ENCODE measurements around the gene SLIT3. TPM values are rescaled to one million over a fixed set of nuclear protein-coding genes. Genes with fewer than 3 reads are reported as not detected.

Gene SLIT3
- total RNA-seq, 1 experiment from 2014 or later, result 0.10 TPM

DNA sequence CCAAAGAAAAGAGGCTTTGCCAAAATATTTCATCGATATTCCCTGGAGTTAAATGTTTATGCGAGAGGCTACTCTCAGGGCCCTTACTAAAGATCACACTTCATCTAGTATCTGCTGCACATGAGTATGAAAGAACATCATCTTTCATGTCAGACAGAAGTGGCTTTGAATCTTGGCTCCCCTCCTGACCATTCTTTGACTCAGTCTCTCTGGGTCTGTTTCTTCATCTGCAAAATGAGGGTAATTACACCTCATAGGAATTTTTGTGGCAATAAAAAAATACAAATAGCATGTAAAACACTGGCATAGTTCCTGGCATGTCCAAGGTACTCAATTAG, 58.1 kb downstream of the SLIT3 start:
- intact Hi-C loops (cut with micrococcal nuclease), result no loop called here
- no peak for ATAC-seq
- no TSS peak for BruUV-seq (replicated peaks)
- TF ChIP-seq, protein P1, sequence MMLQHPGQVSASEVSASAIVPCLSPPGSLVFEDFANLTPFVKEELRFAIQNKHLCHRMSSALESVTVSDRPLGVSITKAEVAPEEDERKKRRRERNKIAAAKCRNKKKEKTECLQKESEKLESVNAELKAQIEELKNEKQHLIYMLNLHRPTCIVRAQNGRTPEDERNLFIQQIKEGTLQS (IDR thresholded peaks at IDR 0.05), result no peak
- TF ChIP-seq SP1 (IDR thresholded peaks at IDR 0.05; ENCODE audit: low read depth) (no peak), ZNF274 (IDR thresholded peaks at IDR 0.05; ENCODE audit: low read depth, low read length) (no peak), ELF1 (IDR thresholded peaks at IDR 0.05; ENCODE audit: borderline replicate concordance, low read depth) (no peak), JUND (IDR thresholded peaks at IDR 0.05) (no peak), CBX3 (IDR thresholded peaks at IDR 0.05; ENCODE audit: low read depth) (no peak), CEBPB (IDR thresholded peaks at IDR 0.05; ENCODE audit: low read depth) (no peak), EZH2phosphoT487 (IDR thresholded peaks at IDR 0.05; ENCODE audit: borderline replicate concordance) (no peak)
- TF ChIP-seq, protein P2, sequence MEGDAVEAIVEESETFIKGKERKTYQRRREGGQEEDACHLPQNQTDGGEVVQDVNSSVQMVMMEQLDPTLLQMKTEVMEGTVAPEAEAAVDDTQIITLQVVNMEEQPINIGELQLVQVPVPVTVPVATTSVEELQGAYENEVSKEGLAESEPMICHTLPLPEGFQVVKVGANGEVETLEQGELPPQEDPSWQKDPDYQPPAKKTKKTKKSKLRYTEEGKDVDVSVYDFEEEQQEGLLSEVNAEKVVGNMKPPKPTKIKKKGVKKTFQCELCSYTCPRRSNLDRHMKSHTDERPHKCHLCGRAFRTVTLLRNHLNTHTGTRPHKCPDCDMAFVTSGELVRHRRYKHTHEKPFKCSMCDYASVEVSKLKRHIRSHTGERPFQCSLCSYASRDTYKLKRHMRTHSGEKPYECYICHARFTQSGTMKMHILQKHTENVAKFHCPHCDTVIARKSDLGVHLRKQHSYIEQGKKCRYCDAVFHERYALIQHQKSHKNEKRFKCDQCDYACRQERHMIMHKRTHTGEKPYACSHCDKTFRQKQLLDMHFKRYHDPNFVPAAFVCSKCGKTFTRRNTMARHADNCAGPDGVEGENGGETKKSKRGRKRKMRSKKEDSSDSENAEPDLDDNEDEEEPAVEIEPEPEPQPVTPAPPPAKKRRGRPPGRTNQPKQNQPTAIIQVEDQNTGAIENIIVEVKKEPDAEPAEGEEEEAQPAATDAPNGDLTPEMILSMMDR (IDR thresholded peaks at IDR 0.05 in 2 of 3, conservative IDR thresholded peaks at IDR 0.05 in 1 of 3; ENCODE audit: borderline replicate concordance in 1 of 3, insufficient read depth in 1 of 3, low read depth in 2 of 3, low read length in 2 of 3), result no peak
- TF ChIP-seq, protein P3, sequence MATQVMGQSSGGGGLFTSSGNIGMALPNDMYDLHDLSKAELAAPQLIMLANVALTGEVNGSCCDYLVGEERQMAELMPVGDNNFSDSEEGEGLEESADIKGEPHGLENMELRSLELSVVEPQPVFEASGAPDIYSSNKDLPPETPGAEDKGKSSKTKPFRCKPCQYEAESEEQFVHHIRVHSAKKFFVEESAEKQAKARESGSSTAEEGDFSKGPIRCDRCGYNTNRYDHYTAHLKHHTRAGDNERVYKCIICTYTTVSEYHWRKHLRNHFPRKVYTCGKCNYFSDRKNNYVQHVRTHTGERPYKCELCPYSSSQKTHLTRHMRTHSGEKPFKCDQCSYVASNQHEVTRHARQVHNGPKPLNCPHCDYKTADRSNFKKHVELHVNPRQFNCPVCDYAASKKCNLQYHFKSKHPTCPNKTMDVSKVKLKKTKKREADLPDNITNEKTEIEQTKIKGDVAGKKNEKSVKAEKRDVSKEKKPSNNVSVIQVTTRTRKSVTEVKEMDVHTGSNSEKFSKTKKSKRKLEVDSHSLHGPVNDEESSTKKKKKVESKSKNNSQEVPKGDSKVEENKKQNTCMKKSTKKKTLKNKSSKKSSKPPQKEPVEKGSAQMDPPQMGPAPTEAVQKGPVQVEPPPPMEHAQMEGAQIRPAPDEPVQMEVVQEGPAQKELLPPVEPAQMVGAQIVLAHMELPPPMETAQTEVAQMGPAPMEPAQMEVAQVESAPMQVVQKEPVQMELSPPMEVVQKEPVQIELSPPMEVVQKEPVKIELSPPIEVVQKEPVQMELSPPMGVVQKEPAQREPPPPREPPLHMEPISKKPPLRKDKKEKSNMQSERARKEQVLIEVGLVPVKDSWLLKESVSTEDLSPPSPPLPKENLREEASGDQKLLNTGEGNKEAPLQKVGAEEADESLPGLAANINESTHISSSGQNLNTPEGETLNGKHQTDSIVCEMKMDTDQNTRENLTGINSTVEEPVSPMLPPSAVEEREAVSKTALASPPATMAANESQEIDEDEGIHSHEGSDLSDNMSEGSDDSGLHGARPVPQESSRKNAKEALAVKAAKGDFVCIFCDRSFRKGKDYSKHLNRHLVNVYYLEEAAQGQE (IDR thresholded peaks at IDR 0.05; ENCODE audit: low read depth), result no peak
- Histone ChIP-seq H2AFZ (ENCODE audit: low read depth, low read length, poor library complexity, severe bottlenecking) (no peak overlapping the region), H3K9me3 (ENCODE audit: control insufficient read depth in 1 of 2, insufficient read depth in 1 of 2, low read depth in 1 of 2, low read length in 2 of 2) (no peaks in the 10 kb centered on the region), H3K79me2 (ENCODE audit: insufficient read depth, low read length) (no peaks in the 10 kb centered on the region), H3K4me1 (ENCODE audit: control insufficient read depth in 1 of 2, insufficient read depth in 2 of 2, low read length in 2 of 2) (no peaks in the 10 kb centered on the region), H3K36me3 (ENCODE audit: control insufficient read depth in 1 of 2, insufficient read depth in 2 of 2, low read length in 2 of 2) (no peaks in the 10 kb centered on the region), H3K4me2 (ENCODE audit: low read length) (no peak overlapping the region), H3K4me3 (replicated peaks in 1 of 2; ENCODE audit: low read depth in 1 of 2, low read length in 2 of 2) (no peak overlapping the region), H3K27ac (ENCODE audit: low read depth, low read length) (no peak overlapping the region), H3K9me2 (ENCODE audit: insufficient read depth) (no peaks in the 10 kb centered on the region), H3K27me3 (ENCODE audit: insufficient read depth, low read length) (peaks cover 11% of the 10 kb centered on the region), H3K9ac (ENCODE audit: low read length) (no peak overlapping the region), H4K20me1 (ENCODE audit: insufficient read depth) (no peaks in the 10 kb centered on the region)
- POLR2A ChIA-PET, result no interaction called here
- RAD21 ChIA-PET (ENCODE audit: low non-redundant PET in 1 of 2, low total read pairs in 2 of 2, uncharacterized antibody in 2 of 2, unreplicated experiment in 2 of 2), result no interaction called here
- DNase-seq (ENCODE audit: low read depth, low spot score), result no peak
- CTCF ChIA-PET, result no interaction called here

All from HCT116 (cell line).